HepG2 (cell line): ENCODE data around the gene FGD2. TPM values are rescaled to one million over a fixed set of nuclear protein-coding genes. Genes with fewer than 3 reads are reported as not detected.

Experiments
- ATAC-seq: fragments of 200-7000 bp; cut with Tn5 transposase; 3 replicates; pipeline ENCODE4 v1.9.1; 2020; ENCODE audit warnings: mild to moderate bottlenecking, moderate library complexity
- BruUV-seq: library from RNA; stranded (reverse); fragments of 400-500 nt; replicated peaks from 2 replicates; lab custom pipeline; 2021; lab: Mats Ljungman, UMichigan
- CTCF ChIA-PET: fragments of 300-600 bp; formaldehyde crosslinking; extraction: SDS; loops from one replicate; lab custom pipeline; 2021; ENCODE audit warnings: low total read pairs, inconsistent platforms, low intra/inter-chr PET ratio; lab: Yijun Ruan, JAX
- POLR2A ChIA-PET: fragments of 350-600 bp; sonication (Branson Sonifier 250); formaldehyde crosslinking; loops from one replicate; lab custom pipeline; 2020; ENCODE audit warnings: antibody characterized with exemption, inconsistent platforms; lab: Yijun Ruan, JAX
- DNase-seq: peaks from one replicate; pipeline ENCODE4 v3.0.0-alpha.2; 2015; ENCODE audit warnings: low spot score
- FAIRE-seq: peaks from 3 replicates; lab custom pipeline; 2011; peaks lifted over from hg19 to GRCh38; lab: Jason Lieb, UNC
- H2AFZ ChIP-seq: one replicate; pipeline ENCODE4 v1.6.1; 2011; ENCODE audit warnings: low read length, inconsistent platforms
- H3K27ac ChIP-seq: fragments of 300-600 bp; 3 replicates; pipeline ENCODE4 v1.8.0; 2011; ENCODE audit warnings: mixed run types, mild to moderate bottlenecking, mixed read lengths, low read length, inconsistent platforms; ENCODE audit not compliant: insufficient read depth; ENCODE audit errors: extremely low read length
- H3K27me3 ChIP-seq, 2 experiments: fragments of 200-600 bp in 1 of 2; 2 replicates in 1 of 2; 3 replicates in 1 of 2; pipeline versions ENCODE4 v1.6.0 to v1.8.0; 2011; ENCODE audit warnings: low read length in 2 of 2, mild to moderate bottlenecking in 2 of 2, moderate library complexity in 2 of 2, inconsistent platforms in 1 of 2; ENCODE audit not compliant: insufficient read depth in 2 of 2, control insufficient read depth in 1 of 2
- H3K36me3 ChIP-seq, 2 experiments: fragments of 200-600 bp in 1 of 2; replicated peaks in 1 of 2; 2 replicates in 1 of 2; 3 replicates in 1 of 2; pipeline versions ENCODE4 v1.5.1 to v1.8.0; 2011; ENCODE audit warnings: low read length in 2 of 2, inconsistent platforms in 1 of 2; ENCODE audit not compliant: insufficient read depth in 2 of 2, control insufficient read depth in 1 of 2
- H3K4me1 ChIP-seq: 2 replicates; pipeline ENCODE4 v1.5.1; 2012; ENCODE audit warnings: low read length, inconsistent platforms; ENCODE audit not compliant: insufficient read depth
- H3K4me2 ChIP-seq: 2 replicates; pipeline ENCODE4 v1.6.0; 2011; ENCODE audit warnings: low read depth, low read length, inconsistent platforms
- H3K4me3 ChIP-seq, 3 experiments: fragments of 200-600 bp in 1 of 3; sonication (generic), shearing (Covaris generic) in 1 of 3; replicated peaks in 1 of 3; 2 replicates each; pipeline ENCODE4 v1.5.1; 2011 to 2016; ENCODE audit warnings: low read length in 3 of 3, inconsistent platforms in 2 of 3, low read depth in 2 of 3, mild to moderate bottlenecking in 2 of 3, control low read depth in 1 of 3, mixed read lengths in 1 of 3; ENCODE audit not compliant: insufficient read depth in 1 of 3
- H3K79me2 ChIP-seq: one replicate; pipeline ENCODE4 v1.6.1; 2011; ENCODE audit warnings: low read length, inconsistent platforms; ENCODE audit not compliant: insufficient read depth
- H3K9ac ChIP-seq: 2 replicates; pipeline ENCODE4 v1.6.0; 2011; ENCODE audit warnings: mild to moderate bottlenecking, low read depth, low read length, inconsistent platforms; ENCODE audit not compliant: insufficient read depth
- H3K9me3 ChIP-seq: 2 replicates; pipeline ENCODE4 v1.5.1; 2012; ENCODE audit warnings: mild to moderate bottlenecking, low read length
- H4K20me1 ChIP-seq: 2 replicates; pipeline ENCODE4 v1.6.0; 2011; ENCODE audit warnings: inconsistent platforms, mild to moderate bottlenecking, low read length, moderate library complexity; ENCODE audit not compliant: insufficient read depth
- ASH2L ChIP-seq: fragments of 300-600, 200-600 bp; sonication (generic); IDR thresholded peaks from 2 replicates; pipeline ENCODE4 v1.7.0; 2017; ENCODE audit warnings: low read depth, mild to moderate bottlenecking, moderate library complexity, mixed read lengths, low read length; ENCODE audit not compliant: insufficient read length
- ATM ChIP-seq: fragments of 450-650 bp; IDR thresholded peaks from 2 replicates; pipeline ENCODE4 v1.7.1; 2017; ENCODE audit warnings: mild to moderate bottlenecking, borderline replicate concordance
- CBX2 ChIP-seq, 2 experiments: fragments of 200-600 bp in 1 of 2; sonication (generic); formaldehyde crosslinking in 1 of 2; IDR thresholded peaks; 2 replicates each; pipeline versions ENCODE4 v1.7.0 to v1.8.1; 2018 to 2022; ENCODE audit warnings: low read depth in 2 of 2, low read length in 1 of 2, mild to moderate bottlenecking in 1 of 2, missing genetic modification reagents in 1 of 2
- CEBPG ChIP-seq: IDR thresholded peaks from 2 replicates; pipeline ENCODE4 v1.6.1; 2016
- ELF4 ChIP-seq: sonication (generic); formaldehyde crosslinking; IDR thresholded peaks from 2 replicates; pipeline ENCODE4 v1.5.0; 2020; ENCODE audit warnings: missing genetic modification reagents, mild to moderate bottlenecking, moderate library complexity, borderline replicate concordance
- RARG ChIP-seq: sonication (generic); formaldehyde crosslinking; IDR thresholded peaks from 2 replicates; pipeline ENCODE4 v1.4.0; 2020; ENCODE audit warnings: low read depth, mild to moderate bottlenecking, missing genetic modification reagents
- RFX1 ChIP-seq: fragments of 450-650 bp; IDR thresholded peaks from 2 replicates; pipeline ENCODE4 v1.6.1; 2017
- SRY ChIP-seq: sonication (generic); formaldehyde crosslinking; IDR thresholded peaks from 2 replicates; pipeline ENCODE4 v1.8.0; 2022; ENCODE audit warnings: mild to moderate bottlenecking, missing genetic modification reagents
- TCF7L2 ChIP-seq: IDR thresholded peaks from 2 replicates; pipeline ENCODE4 v1.6.1; 2011; ENCODE audit warnings: mild to moderate bottlenecking, low read depth, low read length, moderate library complexity
- ZFX ChIP-seq: sonication (generic); formaldehyde crosslinking; IDR thresholded peaks from 2 replicates; pipeline ENCODE4 v1.4.0; 2020; ENCODE audit warnings: mild to moderate bottlenecking, low read depth, missing genetic modification reagents, moderate library complexity
- ZIK1 ChIP-seq: sonication (generic); formaldehyde crosslinking; IDR thresholded peaks from 2 replicates; pipeline ENCODE4 v1.5.0; 2020; ENCODE audit warnings: mild to moderate bottlenecking, low read depth, missing genetic modification reagents, borderline replicate concordance
- ZNF232 ChIP-seq: sonication (generic); formaldehyde crosslinking; IDR thresholded peaks from 2 replicates; pipeline ENCODE4 v1.4.0; 2020; ENCODE audit warnings: missing genetic modification reagents, borderline replicate concordance
- ZNF550 ChIP-seq: sonication (generic); formaldehyde crosslinking; IDR thresholded peaks from 2 replicates; pipeline ENCODE4 v1.4.0; 2020; ENCODE audit warnings: mild to moderate bottlenecking, missing genetic modification reagents, borderline replicate concordance
- ZNF644 ChIP-seq: IDR thresholded peaks from 2 replicates; pipeline ENCODE4 v1.6.1; 2016; ENCODE audit warnings: low read depth
- ZNF678 ChIP-seq: sonication (generic); formaldehyde crosslinking; IDR thresholded peaks from 2 replicates; pipeline ENCODE4 v1.4.0; 2020; ENCODE audit warnings: mild to moderate bottlenecking, missing genetic modification reagents
- ZNF75D ChIP-seq: sonication (generic); formaldehyde crosslinking; IDR thresholded peaks from 2 replicates; pipeline ENCODE4 v1.8.1; 2023; ENCODE audit warnings: missing genetic modification reagents, mild to moderate bottlenecking, borderline replicate concordance
- WGBS: methylation state at CpG from one replicate; pipeline ENCODE4 v1.1.6; 2017; ENCODE audit warnings: low lambda C conversion rate; 5-methylcytosine and 5-hydroxymethylcytosine counted together
- in situ Hi-C: cut with HindIII; loops from 2 replicates; pipeline ENCODE4 v1.10.0; 2017; ENCODE audit warnings: low pct_unique_long_range_greater_than_20kb; ENCODE audit not compliant: extremely low pct_ligation_motif_present
- intact Hi-C: fragments of 100-400 bp; cut with micrococcal nuclease; formaldehyde crosslinking; loops from one replicate; pipeline ENCODE4 v1.10.0; 2022; ENCODE audit not compliant: unreplicated experiment
- polyA plus RNA-seq, 8 experiments: library from polyadenylated mRNA; depleted of rRNA in 3 of 8; stranded (reverse) in 7 of 8; unstranded in 1 of 8; fragments of >200 nt; fragmentation: Illumina TruSeq in 4 of 8; extraction: Trizol in 4 of 8; gene quantifications; 2 replicates each; pipeline versions ENCODE4 v1.2.1 to v1.2.3, GENCODE V29; 2011 to 2016; ENCODE audit warnings: low read depth in 4 of 8, missing spikeins in 1 of 8, mixed read lengths in 1 of 8; ENCODE audit not compliant: insufficient read depth in 1 of 8
- total RNA-seq, 5 experiments: library from RNA; depleted of rRNA; stranded (reverse); fragments of >200 nt; fragmentation: Illumina TruSeq; extraction: Trizol; gene quantifications; 2 replicates each; pipeline ENCODE4 v1.2.3, GENCODE V29; 2016; ENCODE audit warnings: low read depth in 1 of 5
- TF ChIP-seq, protein P1 (sequence below): sonication (generic); formaldehyde crosslinking; IDR thresholded peaks from 2 replicates; pipeline ENCODE4 v1.4.0; 2020; ENCODE audit warnings: mild to moderate bottlenecking, missing genetic modification reagents
- TF ChIP-seq, protein P2 (sequence below): IDR thresholded peaks from 2 replicates; pipeline ENCODE4 v1.6.1; 2016; ENCODE audit warnings: low read depth, borderline replicate concordance

Gene FGD2
- total and polyA plus RNA-seq, 2 of the 13 experiments (the other 11 are each of a cell fraction or from before 2014, with no cell fraction given) = not detected

DNA sequence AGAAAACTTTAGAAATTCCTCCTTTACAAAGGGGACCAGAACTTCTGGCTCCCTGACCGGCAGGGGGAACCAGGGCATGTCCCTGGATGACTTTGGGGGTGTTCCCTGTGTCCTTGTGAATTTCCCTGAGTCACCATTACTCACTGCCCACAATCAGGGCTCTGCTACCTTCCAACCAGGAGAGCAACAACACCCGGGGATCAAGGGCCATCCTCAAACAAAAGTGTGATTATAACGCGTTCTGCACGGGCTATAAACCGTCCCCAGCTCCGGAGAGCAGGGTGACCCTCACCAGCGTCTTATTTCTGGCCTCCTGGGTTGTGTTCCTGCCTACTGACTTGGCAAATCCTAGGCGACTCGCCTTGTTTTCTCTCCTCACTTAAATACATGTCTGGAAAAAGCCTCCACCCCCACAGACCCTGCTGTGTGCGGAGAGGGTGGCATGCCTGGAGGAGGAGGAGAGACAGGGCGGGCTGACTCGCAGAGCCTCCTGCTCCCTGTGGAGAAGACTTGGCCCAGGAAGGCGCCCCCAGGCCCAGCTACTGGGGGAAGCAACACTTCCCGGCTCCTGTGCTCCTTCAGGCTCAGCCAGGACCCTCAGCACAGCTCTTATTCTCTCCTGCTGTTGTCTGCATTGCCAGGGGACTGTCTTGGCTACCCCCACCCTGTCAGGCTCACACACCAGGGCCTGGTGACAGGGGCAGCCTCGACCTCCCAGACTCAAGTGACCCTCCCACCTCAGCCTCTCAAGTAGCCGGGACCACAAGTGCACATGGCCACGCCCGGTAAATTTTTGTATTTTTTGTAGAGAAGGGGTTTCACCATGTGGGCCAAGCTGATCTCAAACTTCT lies 54.1 kb downstream of the FGD2 start:
- BruUV-seq = TSS peak; percentile 98
- TF ChIP-seq ZNF232 (CRISPR knock-in tag) = no peak
- TF ChIP-seq ATM = no peak
- TF ChIP-seq, protein P1, sequence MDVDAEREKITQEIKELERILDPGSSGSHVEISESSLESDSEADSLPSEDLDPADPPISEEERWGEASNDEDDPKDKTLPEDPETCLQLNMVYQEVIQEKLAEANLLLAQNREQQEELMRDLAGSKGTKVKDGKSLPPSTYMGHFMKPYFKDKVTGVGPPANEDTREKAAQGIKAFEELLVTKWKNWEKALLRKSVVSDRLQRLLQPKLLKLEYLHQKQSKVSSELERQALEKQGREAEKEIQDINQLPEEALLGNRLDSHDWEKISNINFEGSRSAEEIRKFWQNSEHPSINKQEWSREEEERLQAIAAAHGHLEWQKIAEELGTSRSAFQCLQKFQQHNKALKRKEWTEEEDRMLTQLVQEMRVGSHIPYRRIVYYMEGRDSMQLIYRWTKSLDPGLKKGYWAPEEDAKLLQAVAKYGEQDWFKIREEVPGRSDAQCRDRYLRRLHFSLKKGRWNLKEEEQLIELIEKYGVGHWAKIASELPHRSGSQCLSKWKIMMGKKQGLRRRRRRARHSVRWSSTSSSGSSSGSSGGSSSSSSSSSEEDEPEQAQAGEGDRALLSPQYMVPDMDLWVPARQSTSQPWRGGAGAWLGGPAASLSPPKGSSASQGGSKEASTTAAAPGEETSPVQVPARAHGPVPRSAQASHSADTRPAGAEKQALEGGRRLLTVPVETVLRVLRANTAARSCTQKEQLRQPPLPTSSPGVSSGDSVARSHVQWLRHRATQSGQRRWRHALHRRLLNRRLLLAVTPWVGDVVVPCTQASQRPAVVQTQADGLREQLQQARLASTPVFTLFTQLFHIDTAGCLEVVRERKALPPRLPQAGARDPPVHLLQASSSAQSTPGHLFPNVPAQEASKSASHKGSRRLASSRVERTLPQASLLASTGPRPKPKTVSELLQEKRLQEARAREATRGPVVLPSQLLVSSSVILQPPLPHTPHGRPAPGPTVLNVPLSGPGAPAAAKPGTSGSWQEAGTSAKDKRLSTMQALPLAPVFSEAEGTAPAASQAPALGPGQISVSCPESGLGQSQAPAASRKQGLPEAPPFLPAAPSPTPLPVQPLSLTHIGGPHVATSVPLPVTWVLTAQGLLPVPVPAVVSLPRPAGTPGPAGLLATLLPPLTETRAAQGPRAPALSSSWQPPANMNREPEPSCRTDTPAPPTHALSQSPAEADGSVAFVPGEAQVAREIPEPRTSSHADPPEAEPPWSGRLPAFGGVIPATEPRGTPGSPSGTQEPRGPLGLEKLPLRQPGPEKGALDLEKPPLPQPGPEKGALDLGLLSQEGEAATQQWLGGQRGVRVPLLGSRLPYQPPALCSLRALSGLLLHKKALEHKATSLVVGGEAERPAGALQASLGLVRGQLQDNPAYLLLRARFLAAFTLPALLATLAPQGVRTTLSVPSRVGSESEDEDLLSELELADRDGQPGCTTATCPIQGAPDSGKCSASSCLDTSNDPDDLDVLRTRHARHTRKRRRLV (CRISPR knock-in tag) = no peak
- 0 out of 2 replicates have a peak, but pooled peaks have one; percentile 66 for TF ChIP-seq ZNF550
- no peak for TF ChIP-seq RARG (CRISPR knock-in tag)
- no peak for TF ChIP-seq ZNF75D (CRISPR knock-in tag)
- peak; percentile 69 for TF ChIP-seq ZFX
- TF ChIP-seq RFX1 = no peak
- TF ChIP-seq, protein P2, sequence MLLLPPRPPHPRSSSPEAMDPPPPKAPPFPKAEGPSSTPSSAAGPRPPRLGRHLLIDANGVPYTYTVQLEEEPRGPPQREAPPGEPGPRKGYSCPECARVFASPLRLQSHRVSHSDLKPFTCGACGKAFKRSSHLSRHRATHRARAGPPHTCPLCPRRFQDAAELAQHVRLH (CRISPR knock-in tag) = peak; percentile 87; the same call in 1 of the 2 replicates
- TF ChIP-seq ZNF644 (CRISPR knock-in tag) = 0 out of 2 replicates have a peak, but pooled peaks have one; percentile 70
- TF ChIP-seq ZIK1 (CRISPR knock-in tag) = no peak
- no peak for TF ChIP-seq TCF7L2
- peak; percentile 89 for TF ChIP-seq ASH2L
- TF ChIP-seq CEBPG (CRISPR knock-in tag) = peak; percentile 76
- 0 out of 2 replicates have a peak, but pooled peaks have one; percentile 1 for TF ChIP-seq SRY (CRISPR knock-in tag)
- TF ChIP-seq ELF4 = peak; percentile 75; the same call in 1 of the 2 replicates
- TF ChIP-seq CBX2 (IDR thresholded peaks at IDR 0.05; ENCODE audit: low read depth, low read length) = no peak
- TF ChIP-seq CBX2 (CRISPR knock-in tag; IDR thresholded peaks at IDR 0.05; ENCODE audit: low read depth) = no peak
- no peak for TF ChIP-seq ZNF678 (CRISPR knock-in tag)

More for the DNA sequence above, 54.1 kb downstream of the FGD2 start:
- peak overlapping the region; percentile 89 for H3K9ac ChIP-seq
- H4K20me1 ChIP-seq = no peaks in the 10 kb centered on the region
- H3K27me3 ChIP-seq = no peaks in the 10 kb centered on the region
- in situ Hi-C loops = no loop called here
- H2AFZ ChIP-seq = no peak overlapping the region
- H3K9me3 ChIP-seq = no peaks in the 10 kb centered on the region
- H3K36me3 ChIP-seq = no peaks in the 10 kb centered on the region
- ATAC-seq (peak; percentile 91), DNase-seq (peak; percentile 99), FAIRE-seq (peak; percentile 95)
- POLR2A ChIA-PET = interaction anchor here (0.7 to 8.5 kb wide), 19 partner anchors 8 to 112 kb away, joined by 3 to 119 read pairs (median 4); partner anchors contain the start of gene PIM1
- WGBS = 10% methylated on average over 18 of the region's 19 CpGs
- peak overlapping the region; percentile 82 for H3K4me2 ChIP-seq
- CTCF ChIA-PET = interaction anchor here (0.9 to 2.6 kb wide), 5 partner anchors 9 to 151 kb away, joined by 3 to 41 read pairs (median 5); partner anchors contain the start of gene PIM1
- intact Hi-C loops = loop anchor here (1.0 to 5.0 kb wide), 4 partner anchors 45 to 113 kb away; no protein-coding TSS in a partner anchor
- peaks cover 76% of the 10 kb centered on the region for H3K4me1 ChIP-seq
- peak overlapping the region; percentile 97 for H3K27ac ChIP-seq
- H3K4me3 ChIP-seq = peak overlapping the region; percentile 32 to 67 (median 44); a peak in 5 of 6 replicates
- no peaks in the 10 kb centered on the region for H3K79me2 ChIP-seq
